Stimulated activated memory B cell treated with anti-CD40 and anti-IgM and Interleukin-4, amounts not matched to agents 10 μg/mL and 1 μg/mL and 100 μg/mL, for 72 hours (primary cell): ENCODE data around the gene MRTFA.

ENCODE experiments used
- ATAC-seq: fragments of 150-1000 bp; cut with Tn5 transposase; 2 replicates; pipeline ENCODE4 v1.10.0; 2021
- H3K27ac Mint-ChIP-seq: one replicate; pipeline ENCODE4 v1.8.0; 2022; ENCODE audit warnings: mild to moderate bottlenecking, mixed read lengths
- H3K27me3 Mint-ChIP-seq: one replicate; pipeline ENCODE4 v1.8.0; 2022; ENCODE audit warnings: mixed read lengths
- H3K36me3 Mint-ChIP-seq: one replicate; pipeline ENCODE4 v1.8.0; 2022; ENCODE audit warnings: mixed read lengths
- H3K4me1 Mint-ChIP-seq: one replicate; pipeline ENCODE4 v1.8.0; 2022; ENCODE audit warnings: mixed read lengths
- H3K4me3 Mint-ChIP-seq: one replicate; pipeline ENCODE4 v1.8.0; 2022; ENCODE audit warnings: mild to moderate bottlenecking, moderate library complexity, mixed read lengths
- H3K9me3 Mint-ChIP-seq: one replicate; pipeline ENCODE4 v1.8.0; 2022; ENCODE audit warnings: mixed read lengths

MRTFA gene

DNA sequence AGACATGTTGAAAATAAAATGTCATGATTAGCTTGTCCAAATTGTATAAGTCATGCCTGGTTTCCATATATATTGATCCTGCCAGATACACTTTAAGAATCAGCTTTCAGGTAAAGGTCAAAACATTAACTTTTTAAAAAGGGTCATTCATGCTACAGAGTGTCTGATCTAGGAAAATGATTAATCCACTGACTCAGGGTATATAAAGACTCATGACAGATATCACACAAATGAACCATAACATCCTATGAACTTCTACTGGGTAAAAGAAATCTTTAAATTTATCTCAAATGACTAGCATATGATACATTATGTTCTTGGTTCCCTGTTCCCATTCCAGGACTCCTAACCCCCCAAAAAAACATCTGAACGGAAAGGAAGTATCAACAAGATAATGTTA, 11.7 kb downstream of the MRTFA start:
- Mint-ChIP-seq H3K36me3 (peaks cover 22% of the 10 kb centered on the region), H3K9me3 (peaks cover 12% of the 10 kb centered on the region), H3K4me1 (peaks cover 53% of the 10 kb centered on the region), H3K27me3 (no peaks in the 10 kb centered on the region), H3K27ac (no peak overlapping the region), H3K4me3 (no peak overlapping the region)
- ATAC-seq: no peak

GRCh38 chr22:40621309-40622151, 15.0 kb downstream of the MRTFA start:
- ATAC-seq: no peak
- peaks cover 43% of the 10 kb centered on the region for H3K4me1 Mint-ChIP-seq
- peak overlapping the region; percentile 5 for H3K27ac Mint-ChIP-seq
- peaks cover 45% of the 10 kb centered on the region for H3K36me3 Mint-ChIP-seq
- no peak overlapping the region for H3K4me3 Mint-ChIP-seq
- H3K27me3 Mint-ChIP-seq: no peaks in the 10 kb centered on the region
- peaks cover 12% of the 10 kb centered on the region for H3K9me3 Mint-ChIP-seq

- peaks cover 43% of the 10 kb centered on the region for H3K4me1 Mint-ChIP-seq
- no peak overlapping the region for H3K27ac Mint-ChIP-seq
- no peak for ATAC-seq
- no peak overlapping the region for H3K4me3 Mint-ChIP-seq
- H3K9me3 Mint-ChIP-seq: peaks cover 12% of the 10 kb centered on the region
- H3K27me3 Mint-ChIP-seq: no peaks in the 10 kb centered on the region
- H3K36me3 Mint-ChIP-seq: peaks cover 52% of the 10 kb centered on the region
Measured at GRCh38 chr22:40620464-40621046, 16.0 kb downstream of the MRTFA start.

- H3K9me3 Mint-ChIP-seq: peaks cover 12% of the 10 kb centered on the region
- H3K27me3 Mint-ChIP-seq: no peaks in the 10 kb centered on the region
- ATAC-seq: no peak
- no peak overlapping the region for H3K27ac Mint-ChIP-seq
- H3K4me3 Mint-ChIP-seq: no peak overlapping the region
- peaks cover 43% of the 10 kb centered on the region for H3K4me1 Mint-ChIP-seq
- H3K36me3 Mint-ChIP-seq: peaks cover 52% of the 10 kb centered on the region
Measured at GRCh38 chr22:40618400-40618799, 18.1 kb downstream of the MRTFA start.

DNA sequence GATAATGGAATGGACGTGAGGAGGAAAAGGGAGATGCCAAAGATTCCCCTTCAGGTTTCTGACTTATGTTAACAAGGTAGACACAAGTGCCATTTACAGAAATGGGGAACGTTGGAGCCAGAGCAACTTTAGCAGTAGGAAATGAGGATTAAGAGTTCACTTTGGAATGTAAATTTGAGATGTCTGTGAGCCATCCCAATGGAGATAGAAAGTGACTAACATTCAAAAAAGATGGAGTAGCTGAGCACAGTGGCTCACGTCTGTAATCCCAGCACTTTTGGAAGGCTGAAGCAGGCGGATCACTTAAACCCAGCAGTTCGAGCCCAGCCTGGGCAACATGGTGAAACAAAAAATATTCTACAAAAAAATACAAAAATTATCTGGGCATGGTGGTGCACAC, 19.9 kb downstream of the MRTFA start:
- H3K36me3 Mint-ChIP-seq: peaks cover 37% of the 10 kb centered on the region

GRCh38 chr22:40613067-40613466, 23.5 kb downstream of the MRTFA start:
- Mint-ChIP-seq H3K4me1 (peaks cover 39% of the 10 kb centered on the region), H3K9me3 (no peaks in the 10 kb centered on the region), H3K4me3 (no peak overlapping the region), H3K27me3 (no peaks in the 10 kb centered on the region), H3K36me3 (peaks cover 19% of the 10 kb centered on the region), H3K27ac (no peak overlapping the region)
- no peak for ATAC-seq

More for the DNA sequence above, 19.9 kb downstream of the MRTFA start:
- H3K4me1 Mint-ChIP-seq: peaks cover 48% of the 10 kb centered on the region
- H3K4me3 Mint-ChIP-seq: no peak overlapping the region
- H3K27ac Mint-ChIP-seq: no peak overlapping the region
- H3K9me3 Mint-ChIP-seq: peaks cover 5% of the 10 kb centered on the region
- no peaks in the 10 kb centered on the region for H3K27me3 Mint-ChIP-seq
- no peak for ATAC-seq

DNA sequence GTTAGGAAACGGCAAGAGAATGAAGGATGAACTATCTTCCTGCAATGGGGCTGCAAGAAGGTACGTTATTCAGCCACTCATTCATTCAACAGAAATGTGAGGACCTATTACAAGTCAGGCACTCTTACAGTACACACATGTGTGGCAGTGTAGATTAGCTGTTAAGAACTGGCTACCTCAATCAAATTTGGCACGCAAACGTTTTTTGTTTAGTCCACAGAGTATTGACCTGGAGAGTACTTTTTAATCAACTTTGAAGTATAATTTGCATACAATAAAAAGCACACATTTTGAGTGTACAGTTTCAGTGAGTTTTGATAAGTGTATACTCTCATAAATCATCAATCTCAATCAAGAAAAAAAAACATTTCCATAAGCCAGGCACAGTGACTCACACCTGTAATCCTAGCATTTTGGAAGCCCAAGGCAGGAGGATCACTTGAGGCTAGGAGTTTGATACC, 24.2 kb downstream of the MRTFA start:
- no peak overlapping the region for H3K27ac Mint-ChIP-seq

GRCh38 chr22:40611606-40612005, 24.9 kb downstream of the MRTFA start:
- H3K4me1 Mint-ChIP-seq: peaks cover 43% of the 10 kb centered on the region
- H3K9me3 Mint-ChIP-seq: no peaks in the 10 kb centered on the region
- H3K4me3 Mint-ChIP-seq: no peak overlapping the region
- no peaks in the 10 kb centered on the region for H3K27me3 Mint-ChIP-seq
- no peak for ATAC-seq
- peaks cover 7% of the 10 kb centered on the region for H3K36me3 Mint-ChIP-seq
- H3K27ac Mint-ChIP-seq: no peak overlapping the region

More for the DNA sequence above, 24.2 kb downstream of the MRTFA start:
- H3K9me3 Mint-ChIP-seq: no peaks in the 10 kb centered on the region
- H3K4me1 Mint-ChIP-seq: peaks cover 37% of the 10 kb centered on the region
- no peak overlapping the region for H3K4me3 Mint-ChIP-seq
- peaks cover 13% of the 10 kb centered on the region for H3K36me3 Mint-ChIP-seq
- H3K27me3 Mint-ChIP-seq: no peaks in the 10 kb centered on the region
- ATAC-seq: no peak

GRCh38 chr22:40610329-40610850, 26.1 kb downstream of the MRTFA start:
- H3K36me3 Mint-ChIP-seq: no peaks in the 10 kb centered on the region
- H3K4me1 Mint-ChIP-seq: peaks cover 47% of the 10 kb centered on the region
- H3K27ac Mint-ChIP-seq: no peak overlapping the region
- no peak overlapping the region for H3K4me3 Mint-ChIP-seq
- no peaks in the 10 kb centered on the region for H3K27me3 Mint-ChIP-seq
- no peaks in the 10 kb centered on the region for H3K9me3 Mint-ChIP-seq
- ATAC-seq: no peak

GRCh38 chr22:40609216-40609615, 27.3 kb downstream of the MRTFA start:
- no peaks in the 10 kb centered on the region for H3K9me3 Mint-ChIP-seq
- H3K27me3 Mint-ChIP-seq: no peaks in the 10 kb centered on the region
- no peak overlapping the region for H3K27ac Mint-ChIP-seq
- no peak for ATAC-seq
- peaks cover 52% of the 10 kb centered on the region for H3K4me1 Mint-ChIP-seq
- no peak overlapping the region for H3K4me3 Mint-ChIP-seq
- peaks cover 7% of the 10 kb centered on the region for H3K36me3 Mint-ChIP-seq

GRCh38 chr22:40607506-40607905, 29.0 kb downstream of the MRTFA start:
- Mint-ChIP-seq H3K4me3 (no peak overlapping the region), H3K9me3 (no peaks in the 10 kb centered on the region), H3K36me3 (peaks cover 7% of the 10 kb centered on the region), H3K4me1 (peaks cover 55% of the 10 kb centered on the region), H3K27me3 (no peaks in the 10 kb centered on the region), H3K27ac (peak overlapping the region; percentile 19)
- no peak for ATAC-seq

DNA sequence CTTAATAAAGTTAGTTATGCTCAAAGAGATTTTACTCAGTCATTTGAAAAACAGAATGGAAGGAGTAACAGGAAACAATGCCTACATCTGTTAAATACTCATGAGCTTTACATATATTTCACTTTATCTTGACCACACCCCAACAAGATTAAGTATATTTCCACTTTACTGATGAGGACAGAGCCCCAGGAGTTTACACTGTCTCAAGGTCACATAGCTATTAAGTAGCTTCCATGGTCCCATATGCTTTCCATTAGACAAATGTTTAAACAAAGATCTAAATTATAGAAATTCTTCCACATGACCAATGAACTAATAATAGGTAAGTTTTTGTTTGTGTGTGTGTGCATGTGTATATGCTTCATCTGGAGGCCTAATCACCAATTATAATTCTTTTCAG, 30.2 kb downstream of the MRTFA start:
- H3K9me3 Mint-ChIP-seq: no peaks in the 10 kb centered on the region
- H3K4me1 Mint-ChIP-seq: peaks cover 55% of the 10 kb centered on the region
- H3K36me3 Mint-ChIP-seq: peaks cover 7% of the 10 kb centered on the region
- H3K4me3 Mint-ChIP-seq: no peak overlapping the region
- H3K27me3 Mint-ChIP-seq: no peaks in the 10 kb centered on the region
- peak overlapping the region; percentile 48 for H3K27ac Mint-ChIP-seq
- ATAC-seq: no peak

DNA sequence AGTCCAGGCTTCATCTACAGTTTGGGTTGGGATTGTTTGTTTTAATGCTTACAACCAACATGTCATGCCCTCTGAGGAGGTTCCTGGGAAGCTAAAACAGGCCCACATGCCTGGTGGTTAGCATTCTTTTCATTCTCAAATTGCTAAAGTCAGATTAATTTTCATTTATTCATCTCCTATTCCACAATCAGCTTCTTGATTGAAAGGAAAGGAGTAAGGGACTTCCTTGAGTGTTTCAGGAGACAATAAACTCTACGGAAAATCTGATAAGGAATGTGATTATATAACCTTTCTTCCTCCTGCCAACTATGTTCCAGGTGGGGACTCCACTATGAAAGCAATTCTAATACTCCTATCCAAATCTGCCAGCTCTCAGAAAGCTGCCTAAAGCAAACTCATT, 30.8 kb downstream of the MRTFA start:
- Mint-ChIP-seq H3K27me3 (no peaks in the 10 kb centered on the region), H3K27ac (peak overlapping the region; percentile 48), H3K4me3 (no peak overlapping the region), H3K36me3 (peaks cover 7% of the 10 kb centered on the region), H3K4me1 (peaks cover 59% of the 10 kb centered on the region), H3K9me3 (no peaks in the 10 kb centered on the region)
- no peak for ATAC-seq

DNA sequence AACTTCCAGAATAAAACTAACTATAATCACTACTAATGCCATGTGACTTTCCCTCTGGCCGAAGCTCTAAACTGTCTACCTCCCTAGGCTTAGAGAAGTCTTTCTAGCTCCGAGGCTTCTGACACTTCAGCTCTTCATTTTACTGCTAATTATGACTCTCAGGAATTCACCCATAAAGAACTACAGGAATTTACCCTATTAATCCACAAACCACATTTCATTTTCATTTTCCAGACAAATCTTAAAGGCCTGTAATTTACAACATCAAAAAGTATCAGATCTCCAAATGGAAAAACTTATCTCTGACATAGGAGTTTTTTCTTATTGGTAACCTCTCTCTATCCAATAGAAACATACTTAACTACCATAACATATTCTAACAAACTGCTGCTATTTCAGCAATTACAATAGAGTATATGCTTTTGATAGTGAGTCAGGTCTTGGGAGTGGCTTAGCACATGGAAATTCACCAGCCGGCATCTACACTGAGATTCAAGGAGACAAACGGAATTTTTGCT, 33.4 kb downstream of the MRTFA start:
- Mint-ChIP-seq H3K27me3 (no peaks in the 10 kb centered on the region), H3K4me3 (no peak overlapping the region), H3K4me1 (peaks cover 67% of the 10 kb centered on the region), H3K9me3 (no peaks in the 10 kb centered on the region), H3K36me3 (peaks cover 7% of the 10 kb centered on the region), H3K27ac (peak overlapping the region; percentile 28)
- no peak for ATAC-seq

GRCh38 chr22:40602231-40602630, 34.3 kb downstream of the MRTFA start:
- Mint-ChIP-seq H3K4me3 (no peak overlapping the region), H3K4me1 (peaks cover 70% of the 10 kb centered on the region), H3K27ac (peak overlapping the region; percentile 28), H3K36me3 (peaks cover 7% of the 10 kb centered on the region), H3K9me3 (no peaks in the 10 kb centered on the region), H3K27me3 (no peaks in the 10 kb centered on the region)
- no peak for ATAC-seq
